WI38 (cell line): ENCODE results near the gene USP48.
A peak's percentile ranks its signal among the peaks of the same experiment; 100 is the strongest.
"Not testable (repeated sequence)": the region's sequence is repeated elsewhere in the genome, so short reads cannot be mapped to it uniquely, and the experiment has no call there.

Source experiments
- H3K4me3 ChIP-seq: 2 replicates; pipeline ENCODE4 v1.5.1; 2011; ENCODE audit warnings: low read depth, mild to moderate bottlenecking, control low read depth, low read length
- CTCF ChIP-seq: IDR thresholded peaks from 2 replicates; pipeline ENCODE4 v1.5.1; 2012; ENCODE audit warnings: low read depth, mild to moderate bottlenecking, control low read depth, low read length

The USP48 gene

GRCh38 chr1:21794656-21795055, 11.7 kb upstream of the USP48 start:
- no peak overlapping the region for H3K4me3 ChIP-seq
- no peak for TF ChIP-seq CTCF

- no peak for TF ChIP-seq CTCF
- H3K4me3 ChIP-seq, result no peak overlapping the region
Measured at GRCh38 chr1:21793104-21793503, 10.2 kb upstream of the USP48 start.

- no peak for TF ChIP-seq CTCF
- H3K4me3 ChIP-seq, result no peak overlapping the region
Measured at GRCh38 chr1:21786640-21787039, 3.7 kb upstream of the USP48 start.

GRCh38 chr1:21785764-21786163, 2.8 kb upstream of the USP48 start:
- H3K4me3 ChIP-seq, result not testable (repeated sequence)

GRCh38 chr1:21783679-21784603, 992 bp upstream of the USP48 start:
- H3K4me3 ChIP-seq, result peak overlapping the region; percentile 86
- no peak for TF ChIP-seq CTCF

GRCh38 chr1:21782349-21782867, 541 bp downstream of the USP48 start:
- TF ChIP-seq CTCF, result no peak
- peak overlapping the region; percentile 86 for H3K4me3 ChIP-seq

- no peak for TF ChIP-seq CTCF
- H3K4me3 ChIP-seq, result peak overlapping the region; percentile 86
Measured at GRCh38 chr1:21781815-21782348, 1.1 kb downstream of the USP48 start.
